Measurements from ENCODE around the gene PRL. TPM values are rescaled to one million over a fixed set of nuclear protein-coding genes. Genes with fewer than 3 reads are reported as not detected.

Gene PRL
- total RNA-seq: not detected

- Histone ChIP-seq H3K36me3 (no peaks in the 10 kb centered on the region), H3K4me3 (no peak within 1 kb of the TSS), H3K9me3 (no peaks in the 10 kb centered on the region), H3K4me1 (peaks cover 0 to 9% (median 0%) of the 10 kb centered on the region in 3 donors), H3K27ac (no peak within 1 kb of the TSS), H3K27me3 (no peaks in the 10 kb centered on the region)
- TF ChIP-seq, protein P1, sequence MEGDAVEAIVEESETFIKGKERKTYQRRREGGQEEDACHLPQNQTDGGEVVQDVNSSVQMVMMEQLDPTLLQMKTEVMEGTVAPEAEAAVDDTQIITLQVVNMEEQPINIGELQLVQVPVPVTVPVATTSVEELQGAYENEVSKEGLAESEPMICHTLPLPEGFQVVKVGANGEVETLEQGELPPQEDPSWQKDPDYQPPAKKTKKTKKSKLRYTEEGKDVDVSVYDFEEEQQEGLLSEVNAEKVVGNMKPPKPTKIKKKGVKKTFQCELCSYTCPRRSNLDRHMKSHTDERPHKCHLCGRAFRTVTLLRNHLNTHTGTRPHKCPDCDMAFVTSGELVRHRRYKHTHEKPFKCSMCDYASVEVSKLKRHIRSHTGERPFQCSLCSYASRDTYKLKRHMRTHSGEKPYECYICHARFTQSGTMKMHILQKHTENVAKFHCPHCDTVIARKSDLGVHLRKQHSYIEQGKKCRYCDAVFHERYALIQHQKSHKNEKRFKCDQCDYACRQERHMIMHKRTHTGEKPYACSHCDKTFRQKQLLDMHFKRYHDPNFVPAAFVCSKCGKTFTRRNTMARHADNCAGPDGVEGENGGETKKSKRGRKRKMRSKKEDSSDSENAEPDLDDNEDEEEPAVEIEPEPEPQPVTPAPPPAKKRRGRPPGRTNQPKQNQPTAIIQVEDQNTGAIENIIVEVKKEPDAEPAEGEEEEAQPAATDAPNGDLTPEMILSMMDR (IDR thresholded peaks at IDR 0.05): no peak
- TF ChIP-seq POLR2A (IDR thresholded peaks at IDR 0.05) (no peak), POLR2AphosphoS5 (IDR thresholded peaks at IDR 0.05) (no peak), EP300 (IDR thresholded peaks at IDR 0.05) (no peak)
- ATAC-seq: no peak
- 91 to 94% methylated on average over 6 of the region's 6 CpGs for whole genome bisulfite sequencing, 2 donors (ENCODE audit: low coverage in 1 of 2)
Observed at GRCh38 chr6:22296936-22297335, at the start of gene PRL. TSS of gene PRL (minus strand) at chr6:22297036. CDS start at chr6:22296982, 54 bp downstream.

- H3K27ac ChIP-seq: no peak overlapping the region
- no peaks in the 10 kb centered on the region for H3K36me3 ChIP-seq
- H3K4me3 ChIP-seq: no peak overlapping the region
- no peaks in the 10 kb centered on the region for H3K27me3 ChIP-seq
- 83 to 100% methylated on average over 2 of the region's 2 CpGs for WGBS, 2 donors (ENCODE audit: low coverage in 1 of 2)
- TF ChIP-seq EP300 (IDR thresholded peaks at IDR 0.05) (no peak), POLR2AphosphoS5 (IDR thresholded peaks at IDR 0.05) (no peak), POLR2A (IDR thresholded peaks at IDR 0.05) (no peak)
- TF ChIP-seq, protein P1 (IDR thresholded peaks at IDR 0.05): no peak
- no peak for ATAC-seq
- no peaks in the 10 kb centered on the region for H3K9me3 ChIP-seq
- no peaks in the 10 kb centered on the region for H3K4me1 ChIP-seq
Observed at GRCh38 chr6:22343864-22344263, 47.0 kb upstream of the PRL start.

DNA sequence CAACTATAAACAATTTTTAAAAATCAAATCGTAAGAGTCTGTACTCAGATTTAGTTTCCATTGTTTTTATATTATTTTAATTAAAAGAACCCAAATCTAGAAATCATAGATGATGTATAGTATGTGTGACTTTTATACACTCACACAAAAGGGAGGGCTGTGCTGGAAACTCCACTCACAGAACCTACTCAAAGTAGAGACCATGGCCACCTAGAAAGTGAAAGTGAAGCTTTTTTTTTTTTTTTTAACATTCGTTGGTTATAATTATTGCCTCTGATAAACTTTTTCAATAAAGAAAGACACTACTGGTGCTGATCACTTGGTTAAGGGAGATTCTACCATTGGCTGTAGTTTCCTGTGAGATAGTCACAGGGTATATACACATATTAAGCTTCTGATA, 37.9 kb upstream of the PRL start:
- Histone ChIP-seq H3K9me3 (no peaks in the 10 kb centered on the region), H3K27me3 (no peaks in the 10 kb centered on the region), H3K4me3 (no peak overlapping the region), H3K4me1 (no peaks in the 10 kb centered on the region), H3K36me3 (no peaks in the 10 kb centered on the region), H3K27ac (no peak overlapping the region)
- ATAC-seq: no peak
- TF ChIP-seq POLR2AphosphoS5 (IDR thresholded peaks at IDR 0.05): no peak
- TF ChIP-seq POLR2A (IDR thresholded peaks at IDR 0.05): no peak
- TF ChIP-seq, protein P1 (IDR thresholded peaks at IDR 0.05): no peak
- TF ChIP-seq EP300 (IDR thresholded peaks at IDR 0.05): no peak
- WGBS, 2 donors (ENCODE audit: low coverage in 1 of 2): 51 to 55% methylated on average over 2 of the region's 2 CpGs

DNA sequence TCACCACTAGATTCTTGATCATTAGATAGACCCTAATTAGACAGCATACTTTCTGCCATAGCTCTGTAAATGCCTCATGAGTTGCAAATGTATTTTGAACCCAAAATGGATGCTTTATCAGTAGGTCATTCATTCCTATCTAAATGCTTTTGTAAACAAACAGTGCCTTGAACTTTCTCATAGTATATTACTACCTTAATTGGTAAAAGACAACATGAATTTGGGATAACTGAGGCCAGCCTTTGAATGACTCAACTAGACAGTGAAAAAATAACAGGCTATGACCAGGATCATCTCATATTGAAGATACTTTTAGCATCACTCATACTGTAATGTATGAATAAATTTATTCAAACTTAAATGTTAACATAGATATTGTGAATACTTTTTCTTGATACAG, 37.0 kb upstream of the PRL start:
- no peak for TF ChIP-seq EP300 (IDR thresholded peaks at IDR 0.05)
- TF ChIP-seq POLR2A (IDR thresholded peaks at IDR 0.05): no peak
- TF ChIP-seq POLR2AphosphoS5 (IDR thresholded peaks at IDR 0.05): no peak
- TF ChIP-seq, protein P1 (IDR thresholded peaks at IDR 0.05): no peak
- no peak for ATAC-seq
- Histone ChIP-seq H3K9me3 (no peaks in the 10 kb centered on the region), H3K27ac (no peak overlapping the region), H3K27me3 (no peaks in the 10 kb centered on the region), H3K4me1 (no peaks in the 10 kb centered on the region), H3K4me3 (no peak overlapping the region), H3K36me3 (no peaks in the 10 kb centered on the region)

GRCh38 chr6:22332711-22333110, 35.9 kb upstream of the PRL start:
- no peaks in the 10 kb centered on the region for H3K36me3 ChIP-seq
- no peaks in the 10 kb centered on the region for H3K4me1 ChIP-seq
- H3K9me3 ChIP-seq: no peaks in the 10 kb centered on the region
- no peak overlapping the region for H3K4me3 ChIP-seq
- no peak overlapping the region for H3K27ac ChIP-seq
- whole genome bisulfite sequencing, 2 donors (ENCODE audit: low coverage in 1 of 2): 79 to 89% methylated on average over 4 of the region's 4 CpGs
- no peak for ATAC-seq
- no peaks in the 10 kb centered on the region for H3K27me3 ChIP-seq
- TF ChIP-seq EP300 (IDR thresholded peaks at IDR 0.05) (no peak), POLR2A (IDR thresholded peaks at IDR 0.05) (no peak), POLR2AphosphoS5 (IDR thresholded peaks at IDR 0.05) (no peak)
- TF ChIP-seq, protein P1 (IDR thresholded peaks at IDR 0.05): no peak
